Natural killer cell (primary cell): ENCODE results near the gene AGPAT3. TPM values are rescaled to one million over a fixed set of nuclear protein-coding genes. Genes with fewer than 3 reads are reported as not detected.

Source experiments
- ATAC-seq, 3 donors: fragments of 150-1000 bp in 2 of 3; fragments of 200-7000 bp in 1 of 3; cut with Tn5 transposase; 1 replicate in 1 of 3; 2 replicates in 2 of 3; pipeline ENCODE4 v1.10.0; 2021; ENCODE audit warnings: mild to moderate bottlenecking in 2 of 3, moderate library complexity in 2 of 3
- DNase-seq, 2 donors: peaks; one replicate each; pipeline versions ENCODE4 v3.0.0 to v3.0.0-alpha.2; 2013 to 2021; ENCODE audit warnings: mixed read lengths in 1 of 2
- H3K27ac ChIP-seq: one replicate; pipeline ENCODE4 v1.5.1; 2013; ENCODE audit warnings: mild to moderate bottlenecking, low read length
- H3K27me3 ChIP-seq: one replicate; pipeline ENCODE4 v1.6.1; 2013; ENCODE audit warnings: low read length; ENCODE audit not compliant: control insufficient read depth, insufficient read depth
- H3K36me3 ChIP-seq: one replicate; pipeline ENCODE4 v1.6.1; 2013; ENCODE audit warnings: low read length; ENCODE audit not compliant: control insufficient read depth, insufficient read depth
- H3K4me1 ChIP-seq: one replicate; pipeline ENCODE4 v1.6.1; 2013; ENCODE audit warnings: low read length; ENCODE audit not compliant: control insufficient read depth, insufficient read depth
- H3K4me3 ChIP-seq: one replicate; pipeline ENCODE4 v1.5.1; 2013; ENCODE audit warnings: low read length
- H3K9me3 ChIP-seq: one replicate; pipeline ENCODE4 v1.6.1; 2013; ENCODE audit warnings: low read length; ENCODE audit not compliant: control insufficient read depth, insufficient read depth
- H3K27ac Mint-ChIP-seq, 2 donors: one replicate each; pipeline ENCODE4 v1.8.0; 2022; ENCODE audit warnings: mild to moderate bottlenecking in 2 of 2, mixed read lengths in 2 of 2, moderate library complexity in 1 of 2
- H3K27me3 Mint-ChIP-seq, 2 donors: one replicate each; pipeline ENCODE4 v1.8.0; 2022; ENCODE audit warnings: low read depth in 2 of 2, mixed read lengths in 2 of 2
- H3K36me3 Mint-ChIP-seq: one replicate; pipeline ENCODE4 v1.8.0; 2022; ENCODE audit warnings: mixed read lengths
- H3K4me1 Mint-ChIP-seq, 2 donors: one replicate each; pipeline ENCODE4 v1.8.0; 2022; ENCODE audit warnings: mixed read lengths in 2 of 2
- H3K4me3 Mint-ChIP-seq: one replicate; pipeline ENCODE4 v1.8.0; 2022; ENCODE audit warnings: mild to moderate bottlenecking, moderate library complexity, mixed read lengths
- H3K9me3 Mint-ChIP-seq, 2 donors: one replicate each; pipeline ENCODE4 v1.8.0; 2022; ENCODE audit warnings: mixed read lengths in 2 of 2
- WGBS: methylation state at CpG from one replicate; pipeline ENCODE4 v1.1.7; 2013; ENCODE audit warnings: missing lambda C conversion rate; ENCODE audit not compliant: insufficient coverage; 5-methylcytosine and 5-hydroxymethylcytosine counted together
- intact Hi-C: fragments of 100-400 bp; cut with micrococcal nuclease; formaldehyde crosslinking; loops from one replicate; pipeline ENCODE4 v1.14.2; 2022
- total RNA-seq, 4 donors: library from RNA; stranded (reverse); fragments of 120-200 nt in 1 of 4; gene quantifications; one replicate each; pipeline versions ENCODE4 v1.2.3 to v1.2.4, GENCODE V29; 2013 to 2022
- TF ChIP-seq, protein P1 (sequence below): fragments of 200-600 bp; IDR thresholded peaks from one replicate; pipeline ENCODE4 v1.8.0; 2022; ENCODE audit warnings: antibody characterized with exemption

The AGPAT3 gene
- total RNA-seq, 3 donors from 2014 or later (not counting 1 experiment from before 2014, with no cell fraction given) = 39.5 to 45.7 (median 42.3) TPM

DNA sequence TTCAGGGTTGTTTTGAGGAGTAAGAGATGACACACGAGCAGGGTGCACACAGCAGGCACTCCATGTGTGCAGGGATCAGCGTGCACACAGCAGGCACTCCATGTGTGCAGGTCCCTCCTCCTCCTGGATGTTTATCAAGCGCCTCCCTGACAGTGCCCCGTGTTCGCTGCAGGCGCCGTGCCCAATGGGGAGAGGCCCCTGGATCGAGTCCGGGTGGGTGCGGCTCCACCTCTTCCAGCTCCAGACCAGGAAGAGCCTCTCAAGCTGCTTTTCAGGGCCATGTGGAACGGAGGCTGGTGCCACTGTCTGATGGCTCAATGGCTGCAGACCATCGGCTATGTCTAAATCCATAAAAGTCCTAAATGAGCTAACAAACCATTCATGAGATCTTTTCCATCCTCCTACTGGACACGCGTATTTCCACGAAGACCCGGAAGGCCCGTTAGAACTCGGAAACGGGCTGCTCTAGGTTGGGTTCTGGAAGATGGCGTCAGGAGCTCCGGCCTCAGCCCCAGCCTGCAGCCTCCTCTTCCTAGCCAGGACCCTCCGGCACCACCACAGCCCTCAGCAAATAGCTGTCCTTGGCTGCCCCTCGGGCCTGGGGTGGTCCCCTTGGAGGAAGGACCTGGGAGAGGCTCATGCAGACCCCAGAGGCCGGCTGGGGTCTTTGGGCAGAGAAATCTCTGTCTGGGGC, 39.6 kb upstream of the AGPAT3 start:
- Histone ChIP-seq H3K4me3 (no peak overlapping the region), H3K36me3 (no peaks in the 10 kb centered on the region), H3K4me1 (no peaks in the 10 kb centered on the region), H3K9me3 (no peaks in the 10 kb centered on the region), H3K27ac (no peak overlapping the region), H3K27me3 (no peaks in the 10 kb centered on the region)
- TF ChIP-seq, protein P1, sequence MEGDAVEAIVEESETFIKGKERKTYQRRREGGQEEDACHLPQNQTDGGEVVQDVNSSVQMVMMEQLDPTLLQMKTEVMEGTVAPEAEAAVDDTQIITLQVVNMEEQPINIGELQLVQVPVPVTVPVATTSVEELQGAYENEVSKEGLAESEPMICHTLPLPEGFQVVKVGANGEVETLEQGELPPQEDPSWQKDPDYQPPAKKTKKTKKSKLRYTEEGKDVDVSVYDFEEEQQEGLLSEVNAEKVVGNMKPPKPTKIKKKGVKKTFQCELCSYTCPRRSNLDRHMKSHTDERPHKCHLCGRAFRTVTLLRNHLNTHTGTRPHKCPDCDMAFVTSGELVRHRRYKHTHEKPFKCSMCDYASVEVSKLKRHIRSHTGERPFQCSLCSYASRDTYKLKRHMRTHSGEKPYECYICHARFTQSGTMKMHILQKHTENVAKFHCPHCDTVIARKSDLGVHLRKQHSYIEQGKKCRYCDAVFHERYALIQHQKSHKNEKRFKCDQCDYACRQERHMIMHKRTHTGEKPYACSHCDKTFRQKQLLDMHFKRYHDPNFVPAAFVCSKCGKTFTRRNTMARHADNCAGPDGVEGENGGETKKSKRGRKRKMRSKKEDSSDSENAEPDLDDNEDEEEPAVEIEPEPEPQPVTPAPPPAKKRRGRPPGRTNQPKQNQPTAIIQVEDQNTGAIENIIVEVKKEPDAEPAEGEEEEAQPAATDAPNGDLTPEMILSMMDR = no peak
- Mint-ChIP-seq H3K4me3 (no peak overlapping the region), H3K4me1 (no peaks in the 10 kb centered on the region), H3K36me3 (no peaks in the 10 kb centered on the region), H3K27ac (no peak overlapping the region), H3K9me3 (no peaks in the 10 kb centered on the region), H3K27me3 (peaks cover 0 to under 1% of the 10 kb centered on the region in 2 donors)
- intact Hi-C loops = no loop called here
- WGBS = 89% methylated on average over 24 of the region's 24 CpGs
- DNase-seq (no peak), ATAC-seq (no peak)

DNA sequence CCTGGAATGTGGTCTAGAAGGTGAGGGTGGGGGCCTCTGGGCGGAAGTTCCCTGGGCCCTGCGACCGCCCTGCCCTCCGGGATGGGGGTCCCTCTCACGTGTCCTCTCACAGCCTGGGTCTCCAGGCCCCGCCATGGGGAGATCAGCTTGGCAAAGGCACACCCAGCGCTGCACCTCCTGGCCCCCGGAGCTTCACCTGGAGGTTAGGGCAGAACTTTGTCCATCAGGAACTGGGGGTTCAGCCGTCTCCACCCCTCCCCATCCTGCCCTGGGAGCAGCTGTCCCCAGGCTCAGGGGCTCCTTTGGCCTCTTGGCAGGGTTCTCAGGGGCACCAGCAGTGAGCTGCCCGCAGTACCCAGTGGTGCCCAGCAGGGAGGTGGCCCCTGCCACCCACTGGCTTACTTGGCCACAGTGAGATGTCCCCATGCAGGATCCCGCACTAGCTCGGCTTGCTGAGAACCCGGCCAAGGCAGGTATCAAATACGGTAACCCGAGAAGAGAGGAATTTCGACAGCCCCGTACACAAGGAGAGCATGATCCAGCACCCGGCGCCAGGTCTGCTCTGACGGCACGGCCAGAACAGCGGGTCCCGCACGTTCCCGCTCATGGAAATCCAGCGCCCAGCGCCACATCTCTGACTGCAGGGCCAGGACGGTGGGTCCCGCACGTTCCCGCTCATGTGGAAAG, 38.9 kb upstream of the AGPAT3 start:
- DNase-seq (no peak), ATAC-seq (no peak)
- no peaks in the 10 kb centered on the region for H3K4me1 ChIP-seq
- no peaks in the 10 kb centered on the region for H3K9me3 Mint-ChIP-seq
- 80% methylated on average over 31 of the region's 31 CpGs for WGBS
- no peak overlapping the region for H3K4me3 ChIP-seq
- no peak overlapping the region for H3K4me3 Mint-ChIP-seq
- peaks cover 3 to 7% of the 10 kb centered on the region in 2 donors for H3K27me3 Mint-ChIP-seq
- H3K36me3 Mint-ChIP-seq = no peaks in the 10 kb centered on the region
- no peaks in the 10 kb centered on the region for H3K9me3 ChIP-seq
- no peaks in the 10 kb centered on the region for H3K27me3 ChIP-seq
- H3K27ac Mint-ChIP-seq = no peak overlapping the region
- intact Hi-C loops = no loop called here
- no peaks in the 10 kb centered on the region for H3K36me3 ChIP-seq
- TF ChIP-seq, protein P1 = no peak
- H3K27ac ChIP-seq = no peak overlapping the region
- H3K4me1 Mint-ChIP-seq = no peaks in the 10 kb centered on the region

DNA sequence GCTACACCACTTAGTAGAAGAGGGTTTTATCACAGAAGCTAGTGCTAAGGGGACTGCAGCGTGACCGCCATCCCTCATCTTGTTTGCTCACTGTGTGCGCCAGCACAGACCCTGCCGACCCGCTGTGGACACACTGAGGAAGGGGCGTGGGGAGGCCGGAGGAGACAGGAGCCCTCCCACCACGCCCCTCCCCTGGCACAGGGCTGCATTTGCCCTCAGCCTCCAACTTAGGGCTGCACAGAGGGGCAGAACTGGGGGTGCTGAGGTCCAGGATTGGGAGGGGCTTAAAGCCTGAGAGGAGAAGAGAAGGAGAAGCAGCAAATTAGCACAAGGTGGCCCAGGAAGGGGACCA, 38.4 kb upstream of the AGPAT3 start:
- intact Hi-C loops = no loop called here
- H3K36me3 Mint-ChIP-seq = no peaks in the 10 kb centered on the region
- Histone ChIP-seq H3K9me3 (no peaks in the 10 kb centered on the region), H3K36me3 (no peaks in the 10 kb centered on the region), H3K4me3 (no peak overlapping the region), H3K4me1 (no peaks in the 10 kb centered on the region), H3K27ac (no peak overlapping the region), H3K27me3 (no peaks in the 10 kb centered on the region)
- peaks cover 3 to 7% of the 10 kb centered on the region in 2 donors for H3K27me3 Mint-ChIP-seq
- 89% methylated on average over 7 of the region's 8 CpGs for WGBS
- H3K27ac Mint-ChIP-seq = no peak overlapping the region
- H3K4me3 Mint-ChIP-seq = no peak overlapping the region
- no peaks in the 10 kb centered on the region for H3K4me1 Mint-ChIP-seq
- DNase-seq (no peak), ATAC-seq (no peak)
- TF ChIP-seq, protein P1 = no peak
- no peaks in the 10 kb centered on the region for H3K9me3 Mint-ChIP-seq
